Neuronal stem cell (in vitro differentiated cells): ENCODE data around the gene RABGAP1.

Source experiments
- DNase-seq: peaks from one replicate; pipeline ENCODE4 v3.0.0-alpha.2; 2013; ENCODE audit warnings: low spot score
- H2AFZ ChIP-seq: one replicate; pipeline ENCODE4 v1.6.1; 2013; ENCODE audit warnings: mild to moderate bottlenecking, low read length, inconsistent platforms
- H2AK5ac ChIP-seq: 2 replicates; pipeline ENCODE4 v1.6.1; 2013; ENCODE audit warnings: low read depth, mild to moderate bottlenecking, inconsistent platforms, low read length, moderate library complexity, mixed read lengths
- H2BK120ac ChIP-seq: 2 replicates; pipeline ENCODE4 v1.6.1; 2013; ENCODE audit warnings: low read depth, mild to moderate bottlenecking, inconsistent platforms, low read length, moderate library complexity, mixed read lengths
- H2BK12ac ChIP-seq: one replicate; pipeline ENCODE4 v1.6.1; 2013; ENCODE audit warnings: low read length, inconsistent platforms
- H2BK15ac ChIP-seq: 2 replicates; pipeline ENCODE4 v1.6.1; 2013; ENCODE audit warnings: mild to moderate bottlenecking, low read length, inconsistent platforms, mixed read lengths
- H2BK5ac ChIP-seq: one replicate; pipeline ENCODE4 v1.6.1; 2013; ENCODE audit warnings: inconsistent platforms, mild to moderate bottlenecking, low read length, moderate library complexity
- H3K14ac ChIP-seq: one replicate; pipeline ENCODE4 v1.6.1; 2013; ENCODE audit warnings: low read length, inconsistent platforms
- H3K18ac ChIP-seq: 2 replicates; pipeline ENCODE4 v1.6.1; 2013; ENCODE audit warnings: low read length, inconsistent platforms
- H3K23ac ChIP-seq: 2 replicates; pipeline ENCODE4 v1.6.1; 2013; ENCODE audit warnings: low read depth, mild to moderate bottlenecking, mixed read lengths, low read length, inconsistent platforms; ENCODE audit not compliant: poor library complexity
- H3K27ac ChIP-seq: replicated peaks from 3 replicates; pipeline ENCODE4 v1.5.1; 2013; ENCODE audit warnings: low read length, inconsistent platforms
- H3K27me3 ChIP-seq, 3 experiments: 2 replicates each; pipeline ENCODE4 v1.6.1; 2013; ENCODE audit warnings: low read length in 3 of 3, mild to moderate bottlenecking in 2 of 3, inconsistent platforms in 1 of 3, low read depth in 1 of 3, mixed read lengths in 1 of 3, moderate library complexity in 1 of 3; ENCODE audit not compliant: control insufficient read depth in 3 of 3, insufficient read depth in 3 of 3
- H3K36me3 ChIP-seq, 2 donors: replicated peaks in 1 of 2; 2 replicates each; pipeline ENCODE4 v1.6.1; 2013; ENCODE audit warnings: low read length in 2 of 2; ENCODE audit not compliant: control insufficient read depth in 2 of 2, insufficient read depth in 2 of 2
- H3K4ac ChIP-seq: 2 replicates; pipeline ENCODE4 v1.6.1; 2013; ENCODE audit warnings: inconsistent platforms, mild to moderate bottlenecking, low read length, moderate library complexity
- H3K4me1 ChIP-seq, 2 donors: 1 replicate in 1 of 2; 2 replicates in 1 of 2; pipeline ENCODE4 v1.6.1; 2013; ENCODE audit warnings: low read length in 2 of 2, low read depth in 1 of 2; ENCODE audit not compliant: control insufficient read depth in 2 of 2, insufficient read depth in 1 of 2
- H3K4me2 ChIP-seq: one replicate; pipeline ENCODE4 v1.6.1; 2013; ENCODE audit warnings: mild to moderate bottlenecking, low read length, inconsistent platforms; ENCODE audit not compliant: insufficient read depth, poor library complexity, severe bottlenecking
- H3K4me3 ChIP-seq, 2 donors: 2 replicates each; pipeline ENCODE4 v1.5.1; 2013; ENCODE audit warnings: low read length in 2 of 2, mild to moderate bottlenecking in 2 of 2, inconsistent platforms in 1 of 2, moderate library complexity in 1 of 2
- H3K79me1 ChIP-seq: one replicate; pipeline ENCODE4 v1.6.1; 2013; ENCODE audit warnings: low read depth, mild to moderate bottlenecking, inconsistent platforms, low read length, moderate library complexity
- H3K9ac ChIP-seq: one replicate; pipeline ENCODE4 v1.6.1; 2013; ENCODE audit warnings: mild to moderate bottlenecking, low read depth, low read length, inconsistent platforms; ENCODE audit not compliant: poor library complexity
- H3K9me3 ChIP-seq, 2 donors: replicated peaks in 1 of 2; 2 replicates each; pipeline versions ENCODE3 to v1.6.1; 2013; ENCODE audit warnings: low read length in 2 of 2, mild to moderate bottlenecking in 2 of 2, inconsistent platforms in 1 of 2, low read depth in 1 of 2, mixed read lengths in 1 of 2, moderate library complexity in 1 of 2; ENCODE audit not compliant: control insufficient read depth in 2 of 2, insufficient read depth in 1 of 2
- H4K8ac ChIP-seq: one replicate; pipeline ENCODE4 v1.6.1; 2013; ENCODE audit warnings: low read depth, mild to moderate bottlenecking, inconsistent platforms, low read length, moderate library complexity
- H4K91ac ChIP-seq: one replicate; pipeline ENCODE4 v1.6.1; 2013; ENCODE audit warnings: low read length, low read depth, mild to moderate bottlenecking, inconsistent platforms; ENCODE audit not compliant: poor library complexity
- WGBS, 2 donors: extraction: QIAGEN DNeasy Blood & Tissue Kit; methylation state at CpG; one replicate each; pipeline ENCODE4 v1.1.7; 2013; ENCODE audit warnings: missing lambda C conversion rate in 2 of 2, mixed read lengths in 1 of 2; ENCODE audit not compliant: insufficient read length in 2 of 2, insufficient replicate concordance in 1 of 2; ENCODE audit errors: extremely low coverage in 2 of 2; 5-methylcytosine and 5-hydroxymethylcytosine counted together

The RABGAP1 gene

GRCh38 chr9:123070198-123070597 is 129.4 kb downstream of the RABGAP1 start:
- Histone ChIP-seq H3K4me3 (no peak overlapping the region), H3K9ac (no peak overlapping the region), H3K4ac (no peak overlapping the region), H3K23ac (no peak overlapping the region), H2BK15ac (no peak overlapping the region), H3K36me3 (peaks cover 16 to 96% of the 10 kb centered on the region in 2 donors), H2AFZ (no peak overlapping the region), H2BK120ac (no peak overlapping the region), H4K91ac (no peak overlapping the region), H2BK12ac (no peak overlapping the region), H3K14ac (no peak overlapping the region), H2AK5ac (no peak overlapping the region), H3K9me3 (no peaks in the 10 kb centered on the region), H4K8ac (no peak overlapping the region), H2BK5ac (no peak overlapping the region), H3K27ac (no peak overlapping the region), H3K18ac (no peak overlapping the region), H3K4me1 (no peaks in the 10 kb centered on the region), H3K27me3 (no peaks in the 10 kb centered on the region), H3K4me2 (no peak overlapping the region), H3K79me1 (no peaks in the 10 kb centered on the region)
- no peak for DNase-seq

- Histone ChIP-seq H4K91ac (no peak overlapping the region), H2BK5ac (no peak overlapping the region), H2BK120ac (no peak overlapping the region), H3K4ac (no peak overlapping the region), H3K27ac (no peak overlapping the region), H3K4me2 (no peak overlapping the region), H2AK5ac (no peak overlapping the region), H3K14ac (no peak overlapping the region), H3K4me3 (no peak overlapping the region), H2BK15ac (no peak overlapping the region), H3K9ac (no peak overlapping the region), H2BK12ac (no peak overlapping the region), H3K36me3 (peaks cover 8 to 96% of the 10 kb centered on the region in 2 donors), H2AFZ (no peak overlapping the region), H3K79me1 (no peaks in the 10 kb centered on the region), H4K8ac (no peak overlapping the region), H3K4me1 (no peaks in the 10 kb centered on the region), H3K23ac (no peak overlapping the region), H3K9me3 (no peaks in the 10 kb centered on the region), H3K18ac (no peak overlapping the region), H3K27me3 (no peaks in the 10 kb centered on the region)
- DNase-seq: no peak
- WGBS, 2 donors: no CpG with 5 or more reads among the region's 2 CpGs
These were observed 131.7 kb downstream of the RABGAP1 start for GRCh38 chr9:123072407-123072995.

- H3K36me3 ChIP-seq: peaks cover 8 to 97% of the 10 kb centered on the region in 2 donors
- no peak overlapping the region for H2BK12ac ChIP-seq
- H2BK120ac ChIP-seq: no peak overlapping the region
- H3K4me1 ChIP-seq: no peaks in the 10 kb centered on the region
- H2BK15ac ChIP-seq: no peak overlapping the region
- no peak overlapping the region for H2BK5ac ChIP-seq
- no peak overlapping the region for H3K23ac ChIP-seq
- no peak overlapping the region for H3K9ac ChIP-seq
- no peaks in the 10 kb centered on the region for H3K9me3 ChIP-seq
- no peak overlapping the region for H3K4me2 ChIP-seq
- no peak overlapping the region for H2AK5ac ChIP-seq
- no peak overlapping the region for H3K4ac ChIP-seq
- H3K4me3 ChIP-seq: no peak overlapping the region
- no peak overlapping the region for H2AFZ ChIP-seq
- no CpG with 5 or more reads among the region's 5 CpGs for WGBS, 2 donors
- no peaks in the 10 kb centered on the region for H3K79me1 ChIP-seq
- no peak for DNase-seq
- H3K18ac ChIP-seq: no peak overlapping the region
- H4K91ac ChIP-seq: no peak overlapping the region
- H3K27me3 ChIP-seq: no peaks in the 10 kb centered on the region
- no peak overlapping the region for H3K14ac ChIP-seq
- no peak overlapping the region for H3K27ac ChIP-seq
- no peak overlapping the region for H4K8ac ChIP-seq
These were observed 132.6 kb downstream of the RABGAP1 start for GRCh38 chr9:123073441-123073840.

- WGBS, 2 donors: no CpG with 5 or more reads among the region's 1 CpG
- no peak for DNase-seq
- peaks cover 10 to 97% of the 10 kb centered on the region in 2 donors for H3K36me3 ChIP-seq
These were observed 133.2 kb downstream of the RABGAP1 start for GRCh38 chr9:123073991-123074422.

More at GRCh38 chr9:123073991-123074422, 133.2 kb downstream of the RABGAP1 start:
- no peak overlapping the region for H2AK5ac ChIP-seq
- no peaks in the 10 kb centered on the region for H3K79me1 ChIP-seq
- no peak overlapping the region for H4K8ac ChIP-seq
- H3K27ac ChIP-seq: no peak overlapping the region
- no peak overlapping the region for H2BK5ac ChIP-seq
- no peak overlapping the region for H2BK12ac ChIP-seq
- H3K9me3 ChIP-seq: no peaks in the 10 kb centered on the region
- H3K9ac ChIP-seq: no peak overlapping the region
- H3K4me3 ChIP-seq: no peak overlapping the region
- H3K23ac ChIP-seq: no peak overlapping the region
- no peaks in the 10 kb centered on the region for H3K27me3 ChIP-seq
- H3K4ac ChIP-seq: no peak overlapping the region
- no peak overlapping the region for H3K4me2 ChIP-seq
- H4K91ac ChIP-seq: no peak overlapping the region
- H3K14ac ChIP-seq: no peak overlapping the region
- H2AFZ ChIP-seq: no peak overlapping the region
- no peak overlapping the region for H2BK120ac ChIP-seq
- no peak overlapping the region for H3K18ac ChIP-seq
- no peaks in the 10 kb centered on the region for H3K4me1 ChIP-seq
- H2BK15ac ChIP-seq: no peak overlapping the region
